Activated CD8-positive, alpha-beta memory T cell treated with anti-CD3 and anti-CD28 coated beads, Interleukin-2, amount 10 ng/mL, durations not matched to agents 7 days and 5 days (primary cell): ENCODE data around the gene IZUMO1. TPM values are rescaled to one million over a fixed set of nuclear protein-coding genes. Genes with fewer than 3 reads are reported as not detected.

ENCODE experiments used
- ATAC-seq: fragments of 150-1000 bp; cut with Tn5 transposase; one replicate; pipeline ENCODE4 v1.10.0; 2021; ENCODE audit warnings: moderate library complexity
- CTCF ChIA-PET: fragments of 350-600 bp; sonication (Branson Sonifier 250); formaldehyde crosslinking; loops from one replicate; lab custom pipeline; 2021; ENCODE audit warnings: antibody characterized with exemption; lab: Charles Lee
- DNase-seq: peaks from one replicate; pipeline ENCODE4 v3.0.0-alpha.2; 2020
- H3K27ac Mint-ChIP-seq: one replicate; pipeline ENCODE4 v1.8.0; 2021; ENCODE audit warnings: mild to moderate bottlenecking, mixed read lengths
- H3K27me3 Mint-ChIP-seq: one replicate; pipeline ENCODE4 v1.8.0; 2021; ENCODE audit warnings: mixed read lengths
- H3K36me3 Mint-ChIP-seq: one replicate; pipeline ENCODE4 v1.8.0; 2021; ENCODE audit warnings: mild to moderate bottlenecking, mixed read lengths
- H3K4me1 Mint-ChIP-seq: one replicate; pipeline ENCODE4 v1.8.0; 2021; ENCODE audit warnings: mixed read lengths
- H3K4me3 Mint-ChIP-seq: one replicate; pipeline ENCODE4 v1.8.0; 2021; ENCODE audit warnings: mild to moderate bottlenecking, moderate library complexity, mixed read lengths
- H3K9me3 Mint-ChIP-seq: one replicate; pipeline ENCODE4 v1.8.0; 2022; ENCODE audit warnings: low read depth, mixed read lengths
- total RNA-seq, 2 experiments: library from RNA; stranded (reverse); gene quantifications; one replicate each; pipeline ENCODE4 v1.2.3, GENCODE V29; 2021

The IZUMO1 gene
- total RNA-seq, 2 experiments from 2014 or later = not detected

DNA sequence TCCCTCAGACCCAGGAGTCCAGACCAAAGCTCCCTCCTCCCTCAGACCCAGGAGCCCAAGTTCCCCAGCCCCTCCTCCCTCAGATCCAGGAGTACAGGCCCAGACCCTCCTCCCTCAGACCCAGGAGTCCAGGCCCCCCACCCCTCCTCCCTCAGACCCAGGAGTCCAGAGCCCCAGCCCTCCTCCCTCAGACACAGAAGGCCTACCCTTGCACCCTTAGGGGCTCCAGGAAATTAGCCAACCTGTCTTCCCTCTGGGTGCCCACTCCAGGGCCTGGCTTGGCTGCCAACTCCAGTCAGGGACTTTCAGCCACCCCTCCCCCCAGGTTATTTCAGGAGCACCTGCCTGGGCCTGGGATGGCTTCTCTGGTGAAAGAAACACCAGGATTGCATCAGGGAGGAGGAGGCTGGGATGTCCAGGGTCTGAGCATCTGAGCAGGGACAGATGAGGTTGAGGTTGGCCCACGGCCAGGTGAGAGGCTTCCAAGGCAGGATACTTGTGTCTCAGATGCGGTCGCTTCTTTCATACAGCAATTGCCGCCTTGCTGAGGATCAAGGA lies 8.5 kb upstream of the IZUMO1 start, which contains the start of gene FGF21:
Gene FGF21, plus strand, starts transcription at position 441 of the 558 bp plus-strand sequence. CDS start 713 bp downstream, outside the sequence.
- Mint-ChIP-seq H3K4me3 (no peak within 1 kb of the TSS), H3K27me3 (peaks cover 32% of the 10 kb centered on the region), H3K36me3 (no peaks in the 10 kb centered on the region), H3K27ac (no peak within 1 kb of the TSS), H3K4me1 (peaks cover 14% of the 10 kb centered on the region), H3K9me3 (no peaks in the 10 kb centered on the region)
- no peak for DNase-seq
- ATAC-seq = no peak
- CTCF ChIA-PET = interaction anchor here (0.9 kb wide), 1 partner anchor 16 kb away, joined by 4 read pairs; no protein-coding TSS in a partner anchor

DNA sequence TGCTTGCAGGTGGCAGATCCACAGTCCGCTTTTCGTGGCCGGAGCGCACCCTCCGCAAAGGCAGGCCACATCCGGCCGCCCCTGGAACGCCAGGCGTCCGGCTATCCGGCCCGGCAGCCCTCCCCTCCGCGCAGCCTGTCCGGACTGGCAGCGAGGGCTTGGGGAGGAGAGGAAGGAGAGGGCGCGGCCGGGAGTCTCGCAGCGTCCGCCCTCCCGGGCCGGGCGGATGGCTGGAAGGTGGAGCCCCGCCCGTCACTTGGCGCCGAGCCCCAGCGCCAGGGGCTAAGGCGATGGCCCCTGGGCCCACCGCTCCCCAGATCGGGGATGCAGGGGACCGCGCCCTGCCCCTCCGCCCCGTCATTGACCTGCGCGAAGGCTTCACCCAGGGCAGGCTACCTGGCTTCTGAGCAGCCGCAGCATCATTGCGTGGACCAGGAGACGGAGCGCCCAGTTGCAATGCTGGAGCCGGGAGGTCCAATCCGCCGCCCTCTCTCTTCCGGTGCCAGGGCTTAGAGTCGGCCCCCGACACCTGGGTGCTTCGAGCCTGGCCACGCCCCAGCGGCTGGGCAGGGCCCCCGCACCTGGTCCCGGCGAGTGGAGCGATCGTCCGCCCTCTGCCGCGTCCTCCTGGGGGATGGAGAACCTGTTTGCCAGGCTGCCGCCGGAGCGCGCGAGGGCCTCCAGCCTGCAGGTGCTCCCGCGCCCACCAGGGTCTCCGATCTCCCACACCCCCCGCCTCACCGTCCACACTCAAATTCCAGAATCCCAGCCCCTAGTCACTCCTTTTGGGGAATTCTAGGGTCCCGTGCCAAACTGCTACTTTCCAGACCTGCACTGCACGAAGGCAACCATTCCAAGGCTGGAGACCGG lies 6.0 kb upstream of the IZUMO1 start, which contains the start of gene FUT1:
Gene FUT1, minus strand, starts transcription at position 146 of the 870 bp plus-strand sequence. CDS start 1,360 bp downstream, outside the sequence.
- CTCF ChIA-PET = interaction anchor here (0.6 to 1.2 kb wide), 2 partner anchors 10 to 35 kb away, joined by 4 to 6 read pairs; no protein-coding TSS in a partner anchor
- H3K4me3 Mint-ChIP-seq = peak within 1 kb of the TSS; percentile 45
- H3K9me3 Mint-ChIP-seq = no peaks in the 10 kb centered on the region
- H3K36me3 Mint-ChIP-seq = no peaks in the 10 kb centered on the region
- peak; percentile 52 for DNase-seq
- peaks cover 14% of the 10 kb centered on the region for H3K4me1 Mint-ChIP-seq
- no peak within 1 kb of the TSS for H3K27ac Mint-ChIP-seq
- ATAC-seq = peak; percentile 82
- H3K27me3 Mint-ChIP-seq = peaks cover 36% of the 10 kb centered on the region

DNA sequence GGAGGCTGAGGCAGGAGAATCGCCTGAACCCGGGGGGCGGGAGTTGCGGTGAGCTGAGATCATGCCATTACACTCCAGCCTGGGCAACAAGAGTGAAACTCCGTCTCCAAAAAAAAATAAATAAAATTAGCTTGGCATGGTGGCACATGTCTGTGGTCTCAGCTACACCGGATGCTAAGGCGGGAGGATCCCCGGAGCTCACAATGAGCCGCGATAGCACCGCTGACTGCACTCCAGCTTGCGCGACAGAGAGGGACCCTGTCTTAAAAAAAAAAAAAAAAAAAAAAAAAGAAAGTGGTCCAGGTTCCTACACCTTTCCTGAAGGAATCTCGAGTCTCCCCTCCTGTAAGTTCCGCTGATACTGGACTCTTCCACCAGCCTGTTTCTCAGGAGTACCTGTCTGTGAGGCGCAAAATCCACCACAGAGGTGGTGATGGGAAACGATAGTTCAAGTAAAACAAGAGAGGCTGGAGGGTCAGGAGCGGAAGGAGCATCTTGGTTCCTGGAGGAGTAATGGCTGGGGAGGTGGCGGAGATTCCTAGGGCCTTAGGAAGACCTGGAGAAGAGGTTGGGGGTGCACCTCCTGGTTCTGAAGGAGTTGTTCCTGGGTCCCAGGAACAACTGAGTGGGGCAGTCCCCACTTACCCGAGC lies 5.3 kb upstream of the IZUMO1 start:
- peaks cover 36% of the 10 kb centered on the region for H3K27me3 Mint-ChIP-seq
- ATAC-seq (peak; percentile 13), DNase-seq (no peak)
- H3K27ac Mint-ChIP-seq = no peak overlapping the region
- CTCF ChIA-PET = interaction anchor here (0.6 to 1.2 kb wide), 2 partner anchors 9 to 36 kb away, joined by 4 to 6 read pairs; no protein-coding TSS in a partner anchor
- H3K4me3 Mint-ChIP-seq = peak overlapping the region; percentile 45
- peaks cover 15% of the 10 kb centered on the region for H3K4me1 Mint-ChIP-seq
- no peaks in the 10 kb centered on the region for H3K36me3 Mint-ChIP-seq
- no peaks in the 10 kb centered on the region for H3K9me3 Mint-ChIP-seq

GRCh38 chr19:48750771-48751504 lies 4.2 kb upstream of the IZUMO1 start:
- ATAC-seq (no peak), DNase-seq (no peak)
- Mint-ChIP-seq H3K36me3 (no peaks in the 10 kb centered on the region), H3K27ac (no peak overlapping the region), H3K27me3 (peaks cover 40% of the 10 kb centered on the region), H3K4me1 (peaks cover 18% of the 10 kb centered on the region), H3K4me3 (no peak overlapping the region), H3K9me3 (no peaks in the 10 kb centered on the region)
- CTCF ChIA-PET = interaction anchor here (1.2 kb wide), 1 partner anchor 37 kb away, joined by 4 read pairs; no protein-coding TSS in a partner anchor

GRCh38 chr19:48750351-48750750 lies 3.6 kb upstream of the IZUMO1 start:
- Mint-ChIP-seq H3K9me3 (no peaks in the 10 kb centered on the region), H3K36me3 (no peaks in the 10 kb centered on the region), H3K4me3 (no peak overlapping the region), H3K27me3 (peaks cover 41% of the 10 kb centered on the region), H3K4me1 (peaks cover 18% of the 10 kb centered on the region), H3K27ac (no peak overlapping the region)
- ATAC-seq (no peak), DNase-seq (no peak)
- CTCF ChIA-PET = no interaction called here

DNA sequence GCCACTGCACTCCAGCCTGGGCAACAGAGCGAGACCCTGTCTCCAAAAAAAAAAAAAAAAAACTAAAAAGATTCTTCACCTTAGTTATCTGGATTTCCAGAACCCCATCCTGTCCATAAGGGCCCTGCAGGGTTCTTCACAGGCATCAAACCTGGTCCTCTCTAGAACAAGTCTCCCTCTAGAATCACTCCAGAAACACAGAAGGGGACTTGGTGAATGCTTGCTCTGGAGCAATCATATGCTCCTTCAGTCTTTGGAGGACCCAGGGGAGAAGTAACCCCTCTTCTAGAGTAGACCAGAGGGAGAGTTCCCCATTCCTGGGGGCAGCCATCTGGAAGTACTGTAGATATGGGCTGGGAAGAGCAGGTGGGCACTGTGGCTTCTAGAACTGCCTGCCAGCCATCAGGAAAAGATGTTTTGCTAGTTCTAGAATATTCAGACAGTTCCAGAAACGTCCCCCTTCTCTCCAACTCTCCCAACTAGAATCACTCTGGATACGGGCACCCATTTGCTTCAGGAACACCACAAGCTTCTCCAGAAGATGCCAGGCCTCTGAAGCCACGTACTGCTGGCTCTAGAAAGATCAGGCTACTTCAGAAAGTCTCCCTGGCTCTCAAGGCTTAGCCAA lies 3.0 kb upstream of the IZUMO1 start:
- H3K36me3 Mint-ChIP-seq = no peaks in the 10 kb centered on the region
- H3K27ac Mint-ChIP-seq = no peak overlapping the region
- peaks cover 18% of the 10 kb centered on the region for H3K4me1 Mint-ChIP-seq
- CTCF ChIA-PET = interaction anchor here (1.6 kb wide), 1 partner anchor 11 kb away, joined by 6 read pairs; no protein-coding TSS in a partner anchor
- H3K9me3 Mint-ChIP-seq = no peaks in the 10 kb centered on the region
- DNase-seq (no peak), ATAC-seq (no peak)
- H3K4me3 Mint-ChIP-seq = no peak overlapping the region
- H3K27me3 Mint-ChIP-seq = peaks cover 38% of the 10 kb centered on the region

DNA sequence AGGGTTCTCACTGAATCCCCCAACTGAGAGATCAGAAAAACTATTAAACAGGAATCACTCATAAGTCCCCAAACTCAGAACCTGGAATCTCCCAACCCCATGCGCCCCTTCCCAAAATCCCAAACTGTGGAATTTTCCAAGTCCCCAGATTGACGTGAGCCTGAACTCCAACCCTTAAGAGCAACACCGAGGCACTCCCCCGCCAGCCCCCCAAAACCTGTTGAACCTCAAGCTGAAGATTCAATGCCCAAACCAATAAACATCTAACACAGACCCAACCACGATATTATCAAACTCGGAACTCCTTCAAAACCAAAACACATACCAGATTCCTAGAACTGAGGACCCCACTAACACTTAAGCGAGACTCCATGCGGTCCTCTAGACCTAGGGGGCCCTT lies 599 bp downstream of the IZUMO1 start:
- ATAC-seq = no peak
- H3K36me3 Mint-ChIP-seq = no peaks in the 10 kb centered on the region
- DNase-seq = no peak
- H3K9me3 Mint-ChIP-seq = no peaks in the 10 kb centered on the region
- no peak overlapping the region for H3K4me3 Mint-ChIP-seq
- H3K27ac Mint-ChIP-seq = no peak overlapping the region
- H3K4me1 Mint-ChIP-seq = peaks cover 9% of the 10 kb centered on the region
- CTCF ChIA-PET = no interaction called here
- peaks cover 19% of the 10 kb centered on the region for H3K27me3 Mint-ChIP-seq

- DNase-seq (peak; percentile 73), ATAC-seq (peak; percentile 78)
- CTCF ChIA-PET = interaction anchor here (1.3 kb wide), 1 partner anchor 91 kb away, joined by 6 read pairs; the partner anchor contains the start of gene HSD17B14
- H3K4me1 Mint-ChIP-seq = peaks cover 8% of the 10 kb centered on the region
- H3K27ac Mint-ChIP-seq = no peak overlapping the region
- H3K27me3 Mint-ChIP-seq = peaks cover 24% of the 10 kb centered on the region
- H3K9me3 Mint-ChIP-seq = no peaks in the 10 kb centered on the region
- H3K4me3 Mint-ChIP-seq = no peak overlapping the region
- H3K36me3 Mint-ChIP-seq = no peaks in the 10 kb centered on the region
Observed at GRCh38 chr19:48745208-48745995, 1.3 kb downstream of the IZUMO1 start.

GRCh38 chr19:48742096-48742495 lies 4.6 kb downstream of the IZUMO1 start:
- CTCF ChIA-PET = interaction anchor here (0.8 kb wide), 1 partner anchor 114 kb away, joined by 3 read pairs; no protein-coding TSS in a partner anchor
- Mint-ChIP-seq H3K27ac (no peak overlapping the region), H3K4me1 (peaks cover 17% of the 10 kb centered on the region), H3K36me3 (no peaks in the 10 kb centered on the region), H3K4me3 (no peak overlapping the region), H3K27me3 (peaks cover 27% of the 10 kb centered on the region), H3K9me3 (no peaks in the 10 kb centered on the region)
- ATAC-seq (no peak), DNase-seq (no peak)

GRCh38 chr19:48741129-48741999 lies 5.3 kb downstream of the IZUMO1 start:
- ATAC-seq = no peak
- DNase-seq = peak; percentile 55
- H3K27ac Mint-ChIP-seq = no peak overlapping the region
- no peak overlapping the region for H3K4me3 Mint-ChIP-seq
- no peaks in the 10 kb centered on the region for H3K36me3 Mint-ChIP-seq
- CTCF ChIA-PET = interaction anchor here (0.8 kb wide), 1 partner anchor 114 kb away, joined by 3 read pairs; no protein-coding TSS in a partner anchor
- peaks cover 26% of the 10 kb centered on the region for H3K27me3 Mint-ChIP-seq
- H3K9me3 Mint-ChIP-seq = no peaks in the 10 kb centered on the region
- peaks cover 17% of the 10 kb centered on the region for H3K4me1 Mint-ChIP-seq
